H1 (cell line): ENCODE measurements around the gene HDDC3. TPM values are rescaled to one million over a fixed set of nuclear protein-coding genes. Genes with fewer than 3 reads are reported as not detected.

Source experiments
- CTCF ChIA-PET: fragments of 300-600 bp; sonication (Branson Sonifier 250); formaldehyde crosslinking; loops from one replicate; lab custom pipeline; 2021; ENCODE audit not compliant: partially characterized antibody; lab: Charles Lee
- POLR2A ChIA-PET: fragments of 300-600 bp; sonication (Branson Sonifier 250); formaldehyde crosslinking; loops from one replicate; lab custom pipeline; 2021; ENCODE audit warnings: inconsistent platforms; ENCODE audit not compliant: partially characterized antibody; lab: Charles Lee
- DNase-seq, 2 experiments: peaks; one replicate each; pipeline versions ENCODE4 v3.0.0 to v3.0.0-alpha.2; 2010 to 2022; ENCODE audit warnings: low spot score in 2 of 2, low read depth in 1 of 2, mixed read lengths in 1 of 2
- FAIRE-seq: peaks from 2 replicates; lab custom pipeline; 2011; peaks lifted over from hg19 to GRCh38; lab: Jason Lieb, UNC
- H2AFZ ChIP-seq: 2 replicates; pipeline ENCODE4 v1.8.1; 2012; ENCODE audit warnings: low read length, inconsistent platforms
- H2AK5ac ChIP-seq: 2 replicates; pipeline ENCODE4 v1.6.1; 2013; ENCODE audit warnings: low read depth, low read length
- H2BK120ac ChIP-seq: replicated peaks from 2 replicates; pipeline ENCODE3; 2013; ENCODE audit warnings: low read depth, low read length, inconsistent platforms
- H2BK12ac ChIP-seq: 2 replicates; pipeline ENCODE4 v1.6.1; 2013; ENCODE audit warnings: low read depth, low read length
- H2BK15ac ChIP-seq: 2 replicates; pipeline ENCODE4 v1.6.1; 2013; ENCODE audit warnings: low read length
- H2BK20ac ChIP-seq: 2 replicates; pipeline ENCODE4 v1.6.1; 2013; ENCODE audit warnings: low read length
- H2BK5ac ChIP-seq: 2 replicates; pipeline ENCODE4 v1.6.1; 2013; ENCODE audit warnings: low read depth, low read length
- H3K14ac ChIP-seq: 2 replicates; pipeline ENCODE4 v1.6.1; 2013; ENCODE audit warnings: inconsistent platforms; ENCODE audit not compliant: insufficient read length
- H3K18ac ChIP-seq: 2 replicates; pipeline ENCODE4 v1.6.1; 2013; ENCODE audit warnings: low read length; ENCODE audit errors: extremely low read depth
- H3K23ac ChIP-seq: 2 replicates; pipeline ENCODE4 v1.6.1; 2013; ENCODE audit warnings: inconsistent platforms; ENCODE audit not compliant: insufficient read length
- H3K23me2 ChIP-seq: 2 replicates; pipeline ENCODE4 v1.6.1; 2013; ENCODE audit warnings: low read depth, low read length
- H3K27ac ChIP-seq: 2 replicates; pipeline ENCODE4 v1.6.1; 2011; ENCODE audit warnings: low read depth, low read length, inconsistent platforms
- H3K27me3 ChIP-seq, 4 experiments: replicated peaks in 1 of 4; 1 replicate in 1 of 4; 2 replicates in 3 of 4; pipeline versions ENCODE4 v1.6.1 to v1.8.1; 2011 to 2013; ENCODE audit warnings: low read length in 3 of 4, mild to moderate bottlenecking in 3 of 4, inconsistent platforms in 2 of 4, mixed read lengths in 2 of 4, moderate library complexity in 1 of 4; ENCODE audit not compliant: control insufficient read depth in 3 of 4, insufficient read depth in 3 of 4; ENCODE audit errors: extremely low read depth in 1 of 4
- H3K36me3 ChIP-seq, 4 experiments: 2 replicates each; pipeline versions ENCODE4 v1.6.1 to v1.8.1; 2011 to 2013; ENCODE audit warnings: mild to moderate bottlenecking in 4 of 4, low read length in 3 of 4, moderate library complexity in 2 of 4, control low read depth in 1 of 4, inconsistent platforms in 1 of 4; ENCODE audit not compliant: insufficient read depth in 4 of 4, control insufficient read depth in 2 of 4
- H3K4ac ChIP-seq: replicated peaks from 2 replicates; pipeline ENCODE3; 2013; ENCODE audit warnings: low read length, low read depth, mixed read lengths, inconsistent platforms; ENCODE audit not compliant: insufficient read length
- H3K4me1 ChIP-seq, 4 experiments: replicated peaks in 1 of 4; 1 replicate in 1 of 4; 2 replicates in 3 of 4; pipeline versions ENCODE4 v1.6.1 to v1.8.1; 2011 to 2013; ENCODE audit warnings: low read length in 3 of 4, inconsistent platforms in 2 of 4, mixed read lengths in 1 of 4; ENCODE audit not compliant: insufficient read depth in 4 of 4, control insufficient read depth in 3 of 4
- H3K4me2 ChIP-seq, 2 experiments: 2 replicates each; pipeline versions ENCODE4 v1.6.1 to v1.8.1; 2011 to 2013; ENCODE audit warnings: low read depth in 2 of 2, low read length in 2 of 2, control low read depth in 1 of 2, inconsistent platforms in 1 of 2, mild to moderate bottlenecking in 1 of 2; ENCODE audit not compliant: insufficient read depth in 1 of 2
- H3K4me3 ChIP-seq, 4 experiments: fragments of 200-600, 300-600 bp in 1 of 4; sonication (generic), shearing (Covaris generic), sonication (Bioruptor Twin) in 1 of 4; 2 replicates each; pipeline versions ENCODE4 v1.5.1 to v1.8.1; 2011 to 2016; ENCODE audit warnings: low read length in 4 of 4, low read depth in 3 of 4, control low read depth in 2 of 4, inconsistent platforms in 2 of 4, mild to moderate bottlenecking in 2 of 4, mixed read lengths in 1 of 4, moderate library complexity in 1 of 4; ENCODE audit not compliant: insufficient read depth in 2 of 4; ENCODE audit errors: extremely low read depth in 1 of 4
- H3K56ac ChIP-seq: replicated peaks from 2 replicates; pipeline ENCODE3; 2013; ENCODE audit warnings: low read depth, mild to moderate bottlenecking, mixed read lengths, low read length, inconsistent platforms; ENCODE audit not compliant: insufficient read length
- H3K79me1 ChIP-seq: 2 replicates; pipeline ENCODE4 v1.6.1; 2013; ENCODE audit warnings: low read depth, low read length, control low read depth
- H3K79me2 ChIP-seq, 2 experiments: 2 replicates each; pipeline versions ENCODE4 v1.6.1 to v1.8.1; 2012 to 2013; ENCODE audit warnings: low read length in 2 of 2, mild to moderate bottlenecking in 2 of 2, inconsistent platforms in 1 of 2; ENCODE audit not compliant: insufficient read depth in 2 of 2, control insufficient read depth in 1 of 2
- H3K9ac ChIP-seq, 4 experiments: replicated peaks in 1 of 4; 1 replicate in 1 of 4; 2 replicates in 3 of 4; pipeline versions ENCODE4 v1.6.1 to v1.8.1; 2011 to 2013; ENCODE audit warnings: low read depth in 3 of 4, low read length in 3 of 4, control low read depth in 2 of 4, mild to moderate bottlenecking in 2 of 4, moderate library complexity in 2 of 4, inconsistent platforms in 1 of 4; ENCODE audit errors: extremely low read depth in 1 of 4
- H3K9me3 ChIP-seq, 2 experiments: 2 replicates each; pipeline versions ENCODE4 v1.6.1 to v1.8.1; 2012 to 2013; ENCODE audit warnings: mild to moderate bottlenecking in 2 of 2, moderate library complexity in 2 of 2, control low read depth in 1 of 2, inconsistent platforms in 1 of 2, low read depth in 1 of 2, low read length in 1 of 2, mixed read lengths in 1 of 2; ENCODE audit not compliant: insufficient read depth in 2 of 2
- H4K20me1 ChIP-seq, 2 experiments: replicated peaks in 1 of 2; 2 replicates each; pipeline versions ENCODE3 to v1.8.1; 2011 to 2013; ENCODE audit warnings: inconsistent platforms in 2 of 2, low read length in 2 of 2, mild to moderate bottlenecking in 1 of 2; ENCODE audit not compliant: insufficient read depth in 2 of 2, control insufficient read depth in 1 of 2
- H4K5ac ChIP-seq: 2 replicates; pipeline ENCODE4 v1.6.1; 2013; ENCODE audit warnings: low read length, low read depth, mixed read lengths, inconsistent platforms; ENCODE audit not compliant: insufficient read length
- H4K8ac ChIP-seq: 2 replicates; pipeline ENCODE4 v1.8.0; 2013; ENCODE audit warnings: mild to moderate bottlenecking, moderate library complexity, low read length, inconsistent platforms; ENCODE audit not compliant: insufficient read depth; ENCODE audit errors: extremely low read depth
- H4K91ac ChIP-seq: replicated peaks from 2 replicates; pipeline ENCODE3; 2013; ENCODE audit warnings: low read length, mixed read lengths, inconsistent platforms; ENCODE audit not compliant: insufficient read length
- PHF8 ChIP-seq: fragments of 200-600 bp; sonication (generic); conservative IDR thresholded peaks from 2 replicates; pipeline ENCODE4 v1.7.1; 2012; ENCODE audit warnings: low read depth, mild to moderate bottlenecking, inconsistent platforms, low read length, moderate library complexity
- POLR2A ChIP-seq, 2 experiments: IDR thresholded peaks; 1 replicate in 1 of 2; 2 replicates in 1 of 2; pipeline ENCODE4 v1.6.1; 2011; ENCODE audit warnings: low read depth in 2 of 2, low read length in 2 of 2, mild to moderate bottlenecking in 2 of 2; ENCODE audit errors: control extremely low read depth in 1 of 2
- POLR2AphosphoS5 ChIP-seq: IDR thresholded peaks from 2 replicates; pipeline ENCODE4 v1.6.1; 2011; ENCODE audit warnings: low read depth, low read length
- WGBS, 2 experiments: shearing (Covaris generic) in 1 of 2; methylation state at CpG; one replicate each; pipeline versions ENCODE4 v1.1.6 to v1.1.7; 2013 to 2015; ENCODE audit warnings: low lambda C conversion rate in 2 of 2, mixed read lengths in 2 of 2, inconsistent platforms in 1 of 2, low coverage in 1 of 2, missing lambda C conversion rate in 1 of 2; ENCODE audit not compliant: insufficient replicate concordance in 2 of 2, insufficient coverage in 1 of 2, insufficient read length in 1 of 2; ENCODE audit errors: extremely low coverage in 1 of 2, missing lambda C conversion rate in 1 of 2; 5-methylcytosine and 5-hydroxymethylcytosine counted together
- polyA plus RNA-seq, 7 experiments: library from polyadenylated mRNA; depleted of rRNA in 3 of 7; stranded (reverse) in 5 of 7; unstranded in 2 of 7; fragments of >200 nt in 5 of 7; fragments of 200-250 nt in 2 of 7; gene quantifications; 1 replicate in 5 of 7; 2 replicates in 1 of 7; 4 replicates in 1 of 7; pipeline versions ENCODE4 v1.2.1 to v1.2.3, GENCODE V29; 2011 to 2013; ENCODE audit warnings: missing spikeins in 2 of 7, mixed read lengths in 2 of 7
- total RNA-seq: library from RNA; stranded (reverse); fragmentation: NEBNext Ultra II Directional; extraction: Animal tissue kit (Norgen Biotek cat#: 25700); gene quantifications from 2 replicates; pipeline ENCODE4 v1.2.1, GENCODE V29; 2021

The HDDC3 gene
- total and polyA plus RNA-seq, 2 of the 8 experiments (the other 6 are each of a cell fraction or from before 2014, with no cell fraction given): 16.3 to 16.5 TPM

- H4K5ac ChIP-seq: no peak overlapping the region
- no peaks in the 10 kb centered on the region for H3K23me2 ChIP-seq
- no peak overlapping the region for H3K18ac ChIP-seq
- no peak overlapping the region for H2BK120ac ChIP-seq
- H3K27me3 ChIP-seq: no peaks in the 10 kb centered on the region
- no peaks in the 10 kb centered on the region for H3K79me1 ChIP-seq
- H4K8ac ChIP-seq: no peak overlapping the region
- no peak overlapping the region for H2AFZ ChIP-seq
- no peak overlapping the region for H3K9ac ChIP-seq
- no peaks in the 10 kb centered on the region for H3K4me1 ChIP-seq
- H3K4me2 ChIP-seq: no peak overlapping the region
- H2BK5ac ChIP-seq: no peak overlapping the region
- no peak overlapping the region for H2AK5ac ChIP-seq
- ChIA-PET CTCF (interaction anchor here (1.0 to 1.6 kb wide), 3 partner anchors 9 to 67 kb away, joined by 3 to 6 read pairs (median 3); no protein-coding TSS in a partner anchor), POLR2A (interaction anchor here (1.1 to 1.2 kb wide), 3 partner anchors 16 to 77 kb away, joined by 3 to 4 read pairs (median 3); no protein-coding TSS in a partner anchor)
- H3K36me3 ChIP-seq: peaks cover 30 to 75% (median 59%) of the 10 kb centered on the region in 4 experiments
- no peak overlapping the region for H4K91ac ChIP-seq
- DNase-seq (no peak), FAIRE-seq (no peak)
- 97% methylated on average over 5 of the region's 5 CpGs; no CpG with 5 or more reads in 1 of the 2 experiments for WGBS, 2 experiments
- H3K79me2 ChIP-seq: peaks cover 0 to 6% of the 10 kb centered on the region in 2 experiments; a peak in 1 of 4 replicates
- no peak overlapping the region for H3K4me3 ChIP-seq
- H4K20me1 ChIP-seq: peaks cover 4 to 8% of the 10 kb centered on the region in 2 experiments
- H3K23ac ChIP-seq: no peak overlapping the region
- no peak overlapping the region for H2BK15ac ChIP-seq
- no peak overlapping the region for H3K14ac ChIP-seq
- H3K9me3 ChIP-seq: no peaks in the 10 kb centered on the region
- H2BK12ac ChIP-seq: no peak overlapping the region
- H3K4ac ChIP-seq: no peak overlapping the region
- H2BK20ac ChIP-seq: no peak overlapping the region
- no peak overlapping the region for H3K56ac ChIP-seq
- no peak overlapping the region for H3K27ac ChIP-seq
- TF ChIP-seq PHF8 (no peak), POLR2AphosphoS5 (0 out of 2 replicates have a peak, but pooled peaks have one; percentile 39), POLR2A (IDR thresholded peaks at IDR 0.05; ENCODE audit: control extremely low read depth in 1 of 2, low read depth in 2 of 2, low read length in 2 of 2) (0 out of 3 replicates have a peak, but pooled peaks of 1 of the 2 experiments have one; percentile 33)
Measured at GRCh38 chr15:90967206-90967605, 34.9 kb upstream of the HDDC3 start.
